GM12878 (cell line): Measurements from ENCODE around the gene AXIN1. TPM values are rescaled to one million over a fixed set of nuclear protein-coding genes. Genes with fewer than 3 reads are reported as not detected.

ENCODE experiments used
- ATAC-seq: fragments of 200-7000 bp; cut with Tn5 transposase; 3 replicates; pipeline ENCODE4 v1.9.1; 2020; ENCODE audit warnings: mild to moderate bottlenecking, moderate library complexity
- BruUV-seq: library from RNA; stranded (reverse); fragments of 400-500 nt; replicated peaks from 2 replicates; lab custom pipeline; 2021; lab: Mats Ljungman, UMichigan
- CTCF ChIA-PET: fragments of 300-600 bp; sonication (Branson Sonifier 250); formaldehyde crosslinking; extraction: SDS; loops from one replicate; lab custom pipeline; 2021; ENCODE audit warnings: inconsistent platforms; lab: Yijun Ruan, JAX
- POLR2A ChIA-PET: fragments of 350-600 bp; formaldehyde crosslinking; extraction: SDS; loops from one replicate; lab custom pipeline; 2021; ENCODE audit warnings: inconsistent platforms; lab: Charles Lee
- RAD21 ChIA-PET: fragments of 300-600 bp; sonication (Branson Sonifier 250); formaldehyde crosslinking; loops from one replicate; lab custom pipeline; 2023; ENCODE audit warnings: antibody characterized with exemption; ENCODE audit not compliant: unreplicated experiment; lab: Charles Lee
- SMC1A ChIA-PET: fragments of 300-600 bp; sonication (Branson Sonifier 250); formaldehyde crosslinking; loops from one replicate; lab custom pipeline; 2023; ENCODE audit not compliant: unreplicated experiment, uncharacterized antibody; lab: Charles Lee
- DNase-seq: peaks from one replicate; pipeline ENCODE4 v3.0.0-alpha.2; 2011; ENCODE audit warnings: low read depth, low spot score
- FAIRE-seq: peaks from 3 replicates; lab custom pipeline; 2011; peaks lifted over from hg19 to GRCh38; lab: Jason Lieb, UNC
- H2AFZ ChIP-seq: 2 replicates; pipeline ENCODE4 v1.6.0; 2011; ENCODE audit warnings: low read depth, low read length, control low read depth; ENCODE audit not compliant: control insufficient read depth
- H3K27ac ChIP-seq: 2 replicates; pipeline ENCODE4 v1.5.1; 2011; ENCODE audit warnings: control low read depth; ENCODE audit not compliant: control insufficient read depth, insufficient read depth
- H3K27me3 ChIP-seq, 2 experiments: replicated peaks in 1 of 2; 2 replicates each; pipeline versions ENCODE4 v1.6.0 to v1.6.1; 2011; ENCODE audit warnings: low read length in 1 of 2; ENCODE audit not compliant: control insufficient read depth in 2 of 2, insufficient read depth in 2 of 2
- H3K36me3 ChIP-seq, 2 experiments: 2 replicates each; pipeline ENCODE4 v1.5.1; 2011; ENCODE audit warnings: low read length in 1 of 2; ENCODE audit not compliant: control insufficient read depth in 2 of 2, insufficient read depth in 2 of 2
- H3K4me1 ChIP-seq: 2 replicates; pipeline ENCODE4 v1.6.1; 2011; ENCODE audit warnings: mild to moderate bottlenecking, low read length, moderate library complexity, mixed read lengths; ENCODE audit not compliant: control insufficient read depth, insufficient read depth
- H3K4me2 ChIP-seq: 2 replicates; pipeline ENCODE4 v1.6.0; 2011; ENCODE audit warnings: control low read depth; ENCODE audit not compliant: control insufficient read depth, insufficient read depth
- H3K4me3 ChIP-seq: fragments of 200-600 bp; sonication (generic); 2 replicates; pipeline ENCODE4 v1.5.1; 2016
- H3K79me2 ChIP-seq: 2 replicates; pipeline ENCODE4 v1.6.0; 2011; ENCODE audit warnings: low read length; ENCODE audit not compliant: control insufficient read depth, insufficient read depth
- H3K9ac ChIP-seq: 2 replicates; pipeline ENCODE4 v1.8.0; 2011; ENCODE audit warnings: low read length, control low read depth, mixed read lengths; ENCODE audit not compliant: control insufficient read depth, insufficient read depth
- H3K9me3 ChIP-seq: replicated peaks from 3 replicates; pipeline ENCODE4 v1.5.1; 2011; ENCODE audit warnings: mild to moderate bottlenecking, low read length; ENCODE audit not compliant: control insufficient read depth, insufficient read depth
- H4K20me1 ChIP-seq: 2 replicates; pipeline ENCODE4 v1.6.0; 2011; ENCODE audit not compliant: control insufficient read depth, insufficient read depth
- BHLHE40 ChIP-seq, 2 experiments: fragments of 450-650 bp in 1 of 2; IDR thresholded peaks; 2 replicates each; pipeline ENCODE4 v1.6.1; 2011 to 2017; ENCODE audit warnings: low read depth in 2 of 2, borderline replicate concordance in 1 of 2, improper control_type of control experiment in 1 of 2, low read length in 1 of 2, mild to moderate bottlenecking in 1 of 2
- BMI1 ChIP-seq: fragments of 450-650 bp; IDR thresholded peaks from 2 replicates; pipeline ENCODE4 v1.6.1; 2016; ENCODE audit warnings: mild to moderate bottlenecking, moderate library complexity, borderline replicate concordance
- CHD1 ChIP-seq: IDR thresholded peaks from 2 replicates; pipeline ENCODE4 v1.6.1; 2012; ENCODE audit warnings: low read depth, low read length, improper control_type of control experiment
- EP300 ChIP-seq, 2 experiments: fragments of 150-350 bp in 1 of 2; IDR thresholded peaks; 2 replicates each; pipeline ENCODE4 v1.6.1; 2011 to 2012; ENCODE audit warnings: low read depth in 2 of 2, low read length in 2 of 2, borderline replicate concordance in 1 of 2, improper control_type of control experiment in 1 of 2, inconsistent platforms in 1 of 2; ENCODE audit not compliant: control insufficient read depth in 1 of 2
- ESRRA ChIP-seq: IDR thresholded peaks from 2 replicates; pipeline ENCODE4 v1.6.1; 2012; ENCODE audit warnings: mild to moderate bottlenecking, low read length, improper control_type of control experiment
- ETV6 ChIP-seq, 2 experiments: fragments of 450-650 bp in 1 of 2; IDR thresholded peaks in 1 of 2; conservative IDR thresholded peaks in 1 of 2; 2 replicates each; pipeline ENCODE4 v1.6.1; 2014; ENCODE audit warnings: antibody characterized with exemption in 1 of 2, borderline replicate concordance in 1 of 2, low read depth in 1 of 2, mild to moderate bottlenecking in 1 of 2, moderate library complexity in 1 of 2
- EZH2 ChIP-seq: IDR thresholded peaks from 2 replicates; pipeline ENCODE4 v1.6.1; 2012; ENCODE audit warnings: low read depth, mild to moderate bottlenecking, control low read depth, inconsistent platforms, low read length, borderline replicate concordance; ENCODE audit not compliant: control insufficient read depth
- HCFC1 ChIP-seq: fragments of 150-350 bp; IDR thresholded peaks from 2 replicates; pipeline ENCODE4 v1.6.1; 2014; ENCODE audit warnings: low read length
- JUND ChIP-seq: IDR thresholded peaks from 2 replicates; pipeline ENCODE4 v1.6.1; 2012; ENCODE audit warnings: low read depth, mild to moderate bottlenecking, low read length, improper control_type of control experiment, moderate library complexity
- MYB ChIP-seq: fragments of 150-350 bp; IDR thresholded peaks from 2 replicates; pipeline ENCODE4 v1.6.1; 2014; ENCODE audit warnings: mild to moderate bottlenecking, low read depth, low read length, borderline replicate concordance
- NFXL1 ChIP-seq: fragments of 450-650 bp; IDR thresholded peaks from 2 replicates; pipeline ENCODE4 v1.6.1; 2017; ENCODE audit warnings: antibody characterized with exemption, mild to moderate bottlenecking, borderline replicate concordance
- NR2C1 ChIP-seq: fragments of 450-650 bp; IDR thresholded peaks from 2 replicates; pipeline ENCODE4 v1.6.1; 2017; ENCODE audit warnings: antibody characterized with exemption, mild to moderate bottlenecking, moderate library complexity
- NRF1 ChIP-seq: conservative IDR thresholded peaks from 2 replicates; pipeline ENCODE4 v1.6.1; 2011; ENCODE audit warnings: mild to moderate bottlenecking, low read depth, low read length, improper control_type of control experiment
- PAX8 ChIP-seq: fragments of 450-650 bp; IDR thresholded peaks from 2 replicates; pipeline ENCODE4 v1.6.1; 2017; ENCODE audit warnings: mild to moderate bottlenecking, moderate library complexity
- PML ChIP-seq: IDR thresholded peaks from 2 replicates; pipeline ENCODE4 v1.6.1; 2012; ENCODE audit warnings: low read length, inconsistent platforms
- POLR2A ChIP-seq: IDR thresholded peaks from 2 replicates; pipeline ENCODE4 v1.6.1; 2011; ENCODE audit warnings: low read depth, mild to moderate bottlenecking, low read length
- RB1 ChIP-seq: fragments of 450-650 bp; formaldehyde crosslinking; IDR thresholded peaks from 2 replicates; pipeline ENCODE4 v1.6.1; 2017; ENCODE audit warnings: mild to moderate bottlenecking, borderline replicate concordance
- SMC3 ChIP-seq: IDR thresholded peaks from 2 replicates; pipeline ENCODE4 v1.6.1; 2011; ENCODE audit warnings: low read length, improper control_type of control experiment, borderline replicate concordance
- SREBF2 ChIP-seq: IDR thresholded peaks from 2 replicates; pipeline ENCODE4 v1.6.1; 2012; ENCODE audit warnings: mild to moderate bottlenecking, low read length
- STAT3 ChIP-seq: IDR thresholded peaks from 2 replicates; pipeline ENCODE4 v1.6.1; 2011; ENCODE audit warnings: low read depth, low read length, improper control_type of control experiment
- SUZ12 ChIP-seq: fragments of 200-600 bp; sonication (generic); IDR thresholded peaks from one replicate; pipeline ENCODE4 v1.6.1; 2018; ENCODE audit warnings: antibody characterized with exemption, mild to moderate bottlenecking; ENCODE audit not compliant: unreplicated experiment
- TCF3 ChIP-seq: IDR thresholded peaks from 2 replicates; pipeline ENCODE4 v1.6.1; 2012; ENCODE audit warnings: low read depth, mild to moderate bottlenecking, low read length, borderline replicate concordance; ENCODE audit not compliant: insufficient read depth
- WRNIP1 ChIP-seq: IDR thresholded peaks from 2 replicates; pipeline ENCODE4 v1.6.1; 2011; ENCODE audit warnings: low read depth, low read length, improper control_type of control experiment, borderline replicate concordance
- YY1 ChIP-seq: IDR thresholded peaks from 2 replicates; pipeline ENCODE4 v1.6.1; 2011; ENCODE audit warnings: low read depth, mild to moderate bottlenecking, low read length
- ZNF384 ChIP-seq: IDR thresholded peaks from 2 replicates; pipeline ENCODE4 v1.6.1; 2012; ENCODE audit warnings: low read depth, mild to moderate bottlenecking, low read length, improper control_type of control experiment, borderline replicate concordance
- WGBS: methylation state at CpG from one replicate; pipeline ENCODE4 v1.1.6; 2016; ENCODE audit warnings: low lambda C conversion rate; ENCODE audit not compliant: insufficient replicate concordance, insufficient coverage; ENCODE audit errors: missing lambda C conversion rate; 5-methylcytosine and 5-hydroxymethylcytosine counted together
- in situ Hi-C: fragments of 300-500 bp; cut with MboI; formaldehyde crosslinking; loops from 9 replicates; pipeline ENCODE4 v1.14.3; 2018; ENCODE audit warnings: mixed read lengths
- intact Hi-C: fragments of 100-400 bp; cut with micrococcal nuclease; formaldehyde crosslinking; loops from one replicate; pipeline ENCODE4 v1.14.2; 2022; ENCODE audit not compliant: unreplicated experiment
- polyA plus RNA-seq, 11 experiments: library from polyadenylated mRNA; depleted of rRNA in 4 of 11; unstranded in 6 of 11; stranded (reverse) in 5 of 11; fragments of >200 nt; fragmentation: Nextera tagmentation in 4 of 11; fragmentation: Illumina TruSeq in 1 of 11; extraction: Ambion mirVana in 4 of 11; extraction: Trizol in 1 of 11; gene quantifications; 1 replicate in 1 of 11; 2 replicates in 10 of 11; pipeline versions ENCODE4 v1.2.1 to v1.2.3, GENCODE V29; 2011 to 2016; ENCODE audit warnings: inconsistent platforms in 2 of 11, missing spikeins in 2 of 11, low read depth in 1 of 11
- total RNA-seq, 4 experiments: library from RNA; depleted of rRNA in 3 of 4; stranded (reverse); fragments of >200 nt in 3 of 4; fragmentation: Illumina TruSeq in 1 of 4; extraction: Trizol in 1 of 4; gene quantifications; 2 replicates each; pipeline versions ENCODE4 v1.2.1 to v1.2.3, GENCODE V29; 2013 to 2021
- TF ChIP-seq, protein P1 (sequence below): fragments of 450-650 bp; IDR thresholded peaks from 2 replicates; pipeline ENCODE4 v1.6.1; 2017; ENCODE audit warnings: borderline replicate concordance

AXIN1 gene
- total and polyA plus RNA-seq, 10 of the 15 experiments (the other 5 are each of a cell fraction or from before 2014, with no cell fraction given): 0.26 to 27.1 (median 7.7) TPM

DNA sequence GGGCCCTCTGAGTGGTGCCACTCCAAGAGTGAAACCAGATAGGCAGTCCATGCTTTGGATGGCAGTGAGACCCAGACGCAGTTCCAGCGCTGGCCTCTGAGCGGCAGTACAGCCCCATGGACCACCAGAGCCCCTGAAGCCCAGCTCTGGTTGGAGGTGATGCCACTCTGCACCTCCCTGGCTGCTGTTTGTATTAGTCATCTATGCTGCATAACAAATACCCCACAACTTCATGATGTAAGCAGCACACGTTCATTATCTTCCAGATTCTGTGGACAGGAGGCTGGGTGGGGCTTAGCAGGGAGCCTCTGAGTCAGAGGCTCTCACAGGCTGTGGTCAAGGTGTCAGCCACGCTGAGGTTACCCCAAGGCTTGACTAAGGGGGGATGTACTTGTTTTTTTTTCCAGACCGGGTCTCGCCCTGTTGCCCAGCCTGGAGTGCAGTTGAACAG lies 39.4 kb upstream of the AXIN1 start:
- 53% methylated on average over 7 of the region's 7 CpGs for WGBS
- Histone ChIP-seq H3K9me3 (no peaks in the 10 kb centered on the region; the same call in 2 of the 3 replicates), H3K4me3 (no peak overlapping the region), H2AFZ (no peak overlapping the region), H3K27ac (no peak overlapping the region), H4K20me1 (no peaks in the 10 kb centered on the region), H3K36me3 (no peaks in the 10 kb centered on the region), H3K9ac (no peak overlapping the region), H3K4me2 (no peak overlapping the region), H3K79me2 (no peaks in the 10 kb centered on the region; the same call in 1 of the 2 replicates), H3K27me3 (no peaks in the 10 kb centered on the region), H3K4me1 (peaks cover 8% of the 10 kb centered on the region; the same call in 1 of the 2 replicates)
- DNase-seq: no peak
- FAIRE-seq: no peak
- ATAC-seq: peak; percentile 91
- ChIA-PET POLR2A (interaction anchor here (0.6 kb wide), 1 partner anchor 16 kb away, joined by 3 read pairs; no protein-coding TSS in a partner anchor), SMC1A (interaction anchor here (0.7 kb wide), 1 partner anchor 23 kb away, joined by 3 read pairs; no protein-coding TSS in a partner anchor), RAD21 (interaction anchor here (0.7 kb wide), 1 partner anchor 65 kb away, joined by 3 read pairs; no protein-coding TSS in a partner anchor), CTCF (interaction anchor here (0.6 to 1.8 kb wide), 6 partner anchors 9 to 110 kb away, joined by 3 to 5 read pairs (median 3); partner anchors contain the start of gene DECR2)
- in situ Hi-C loops (loop anchor here (10.0 kb wide), 1 partner anchor 273 kb away; the partner anchor contains the start of gene RHOT2), intact Hi-C loops (loop anchor here (10.0 kb wide), 2 partner anchors 103 to 273 kb away; partner anchors contain the start of gene RHOT2)
- no TSS peak for BruUV-seq
- TF ChIP-seq PML: no peak
- no peak for TF ChIP-seq RB1
- no peak for TF ChIP-seq TCF3
- TF ChIP-seq, protein P1, sequence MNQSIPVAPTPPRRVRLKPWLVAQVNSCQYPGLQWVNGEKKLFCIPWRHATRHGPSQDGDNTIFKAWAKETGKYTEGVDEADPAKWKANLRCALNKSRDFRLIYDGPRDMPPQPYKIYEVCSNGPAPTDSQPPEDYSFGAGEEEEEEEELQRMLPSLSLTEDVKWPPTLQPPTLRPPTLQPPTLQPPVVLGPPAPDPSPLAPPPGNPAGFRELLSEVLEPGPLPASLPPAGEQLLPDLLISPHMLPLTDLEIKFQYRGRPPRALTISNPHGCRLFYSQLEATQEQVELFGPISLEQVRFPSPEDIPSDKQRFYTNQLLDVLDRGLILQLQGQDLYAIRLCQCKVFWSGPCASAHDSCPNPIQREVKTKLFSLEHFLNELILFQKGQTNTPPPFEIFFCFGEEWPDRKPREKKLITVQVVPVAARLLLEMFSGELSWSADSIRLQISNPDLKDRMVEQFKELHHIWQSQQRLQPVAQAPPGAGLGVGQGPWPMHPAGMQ: no peak
- no peak for TF ChIP-seq EZH2
- TF ChIP-seq POLR2A: no peak
- no peak for TF ChIP-seq BHLHE40 (IDR thresholded peaks at IDR 0.05; ENCODE audit: borderline replicate concordance in 1 of 2, low read depth in 2 of 2, low read length in 1 of 2)
- no peak for TF ChIP-seq MYB
- no peak for TF ChIP-seq ZNF384
- TF ChIP-seq SUZ12: no peak
- TF ChIP-seq YY1: peak; percentile 66
- no peak for TF ChIP-seq PAX8
- TF ChIP-seq SREBF2: no peak
- no peak for TF ChIP-seq NFXL1
- TF ChIP-seq NRF1: no peak
- no peak for TF ChIP-seq ESRRA
- TF ChIP-seq CHD1: no peak
- no peak for TF ChIP-seq WRNIP1
- TF ChIP-seq ETV6 (conservative IDR thresholded peaks at IDR 0.05 in 1 of 2, IDR thresholded peaks at IDR 0.05 in 1 of 2; ENCODE audit: borderline replicate concordance in 1 of 2, low read depth in 1 of 2): no peak
- TF ChIP-seq HCFC1: no peak
- TF ChIP-seq STAT3: no peak
- no peak for TF ChIP-seq EP300 (IDR thresholded peaks at IDR 0.05; ENCODE audit: borderline replicate concordance in 1 of 2, control insufficient read depth in 1 of 2, low read depth in 2 of 2, low read length in 2 of 2)
- no peak for TF ChIP-seq NR2C1
- no peak for TF ChIP-seq BMI1
- TF ChIP-seq JUND: no peak
- peak; percentile 30; the same call in 1 of the 2 replicates for TF ChIP-seq SMC3
